Panc1 (cell line): ENCODE data around the gene GPR42.

Experiments used
- POLR2AphosphoS5 ChIP-seq: IDR thresholded peaks from 2 replicates; pipeline ENCODE4 v1.6.1; 2012; ENCODE audit warnings: mild to moderate bottlenecking, low read depth, low read length, moderate library complexity
- SIN3A ChIP-seq: IDR thresholded peaks from 2 replicates; pipeline ENCODE4 v1.6.1; 2012; ENCODE audit warnings: low read depth, mild to moderate bottlenecking, low read length, moderate library complexity, borderline replicate concordance; ENCODE audit not compliant: insufficient read depth
- TF ChIP-seq, protein P1 (sequence below): fragments of 450-650 bp; IDR thresholded peaks from 2 replicates; pipeline ENCODE4 v1.5.1; 2017; ENCODE audit warnings: mild to moderate bottlenecking

GRCh38 chr19:35347930-35348298 lies 23.0 kb upstream of the GPR42 start:
- TF ChIP-seq POLR2AphosphoS5 (no peak), SIN3A (no peak)
- TF ChIP-seq, protein P1, sequence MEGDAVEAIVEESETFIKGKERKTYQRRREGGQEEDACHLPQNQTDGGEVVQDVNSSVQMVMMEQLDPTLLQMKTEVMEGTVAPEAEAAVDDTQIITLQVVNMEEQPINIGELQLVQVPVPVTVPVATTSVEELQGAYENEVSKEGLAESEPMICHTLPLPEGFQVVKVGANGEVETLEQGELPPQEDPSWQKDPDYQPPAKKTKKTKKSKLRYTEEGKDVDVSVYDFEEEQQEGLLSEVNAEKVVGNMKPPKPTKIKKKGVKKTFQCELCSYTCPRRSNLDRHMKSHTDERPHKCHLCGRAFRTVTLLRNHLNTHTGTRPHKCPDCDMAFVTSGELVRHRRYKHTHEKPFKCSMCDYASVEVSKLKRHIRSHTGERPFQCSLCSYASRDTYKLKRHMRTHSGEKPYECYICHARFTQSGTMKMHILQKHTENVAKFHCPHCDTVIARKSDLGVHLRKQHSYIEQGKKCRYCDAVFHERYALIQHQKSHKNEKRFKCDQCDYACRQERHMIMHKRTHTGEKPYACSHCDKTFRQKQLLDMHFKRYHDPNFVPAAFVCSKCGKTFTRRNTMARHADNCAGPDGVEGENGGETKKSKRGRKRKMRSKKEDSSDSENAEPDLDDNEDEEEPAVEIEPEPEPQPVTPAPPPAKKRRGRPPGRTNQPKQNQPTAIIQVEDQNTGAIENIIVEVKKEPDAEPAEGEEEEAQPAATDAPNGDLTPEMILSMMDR: no peak
